Activated CD4-positive, alpha-beta T cell treated with anti-CD3 and anti-CD28 coated beads for 24 hours (primary cell): ENCODE measurements around the gene ADPRH.
"Not testable (repeated sequence)": the region's sequence is repeated elsewhere in the genome, so short reads cannot be mapped to it uniquely, and the experiment has no call there.

ENCODE experiments used
- DNase-seq, 2 donors: peaks; one replicate each; pipeline ENCODE4 v3.0.0-alpha.2; 2020; ENCODE audit warnings: low read depth in 2 of 2

ADPRH gene

GRCh38 chr3:119579366-119580066, at the start of gene ADPRH:
Gene ADPRH (plus strand): TSS chr3:119579492. CDS start chr3:119582170, 2,678 bp downstream.
- peak in 1 of 2 donors; percentile 44 for DNase-seq

GRCh38 chr3:119529883-119530282, 49.4 kb upstream of the ADPRH start:
- no peak for DNase-seq

- DNase-seq, result no peak
Measured at GRCh38 chr3:119530456-119530855, 48.8 kb upstream of the ADPRH start.

GRCh38 chr3:119531151-119531550, 48.1 kb upstream of the ADPRH start:
- no peak for DNase-seq

- no peak for DNase-seq
Measured at GRCh38 chr3:119534296-119534695, 45.0 kb upstream of the ADPRH start.

GRCh38 chr3:119536757-119537156, 42.5 kb upstream of the ADPRH start:
- DNase-seq, result no peak

- DNase-seq, result no peak
Measured at GRCh38 chr3:119538772-119539171, 40.5 kb upstream of the ADPRH start.

- DNase-seq, result no peak
Measured at GRCh38 chr3:119541547-119541946, 37.7 kb upstream of the ADPRH start.

GRCh38 chr3:119542168-119542767, 37.0 kb upstream of the ADPRH start:
- no peak for DNase-seq

- DNase-seq, result no peak
Measured at GRCh38 chr3:119543147-119543546, 36.1 kb upstream of the ADPRH start.

- no peak for DNase-seq
Measured at GRCh38 chr3:119547227-119547626, 32.1 kb upstream of the ADPRH start.

- DNase-seq, result no peak
Measured at GRCh38 chr3:119548341-119548740, 31.0 kb upstream of the ADPRH start.

- no peak for DNase-seq
Measured at GRCh38 chr3:119550192-119550910, 28.9 kb upstream of the ADPRH start.

GRCh38 chr3:119551598-119551997, 27.7 kb upstream of the ADPRH start:
- DNase-seq, result no peak

- not testable (repeated sequence) for DNase-seq
Measured at GRCh38 chr3:119552928-119553327, 26.4 kb upstream of the ADPRH start.

- no peak for DNase-seq
Measured at GRCh38 chr3:119553823-119554415, 25.4 kb upstream of the ADPRH start.

GRCh38 chr3:119555309-119555735, 24.0 kb upstream of the ADPRH start:
- DNase-seq, result no peak

GRCh38 chr3:119555929-119556328, 23.4 kb upstream of the ADPRH start:
- DNase-seq, result no peak

- no peak for DNase-seq
Measured at GRCh38 chr3:119557192-119557876, 22.0 kb upstream of the ADPRH start.

- DNase-seq, result no peak
Measured at GRCh38 chr3:119557877-119558269, 21.4 kb upstream of the ADPRH start.

GRCh38 chr3:119558626-119559317, 20.5 kb upstream of the ADPRH start:
- DNase-seq, result no peak
